NCI-H2227 (cell line): ENCODE data around the gene MBNL2.
"Not testable (repeated sequence)": the region's sequence is repeated elsewhere in the genome, so short reads cannot be mapped to it uniquely, and the experiment has no call there.

Experiments used
- DNase-seq: peaks from one replicate; lab custom pipeline; 2025; ENCODE audit not compliant: unreplicated experiment; lab: John Stamatoyannopoulos, UW

The MBNL2 gene

GRCh38 chr13:97341135-97341534 is 119.0 kb downstream of the MBNL2 start:
- no peak for DNase-seq

GRCh38 chr13:97342136-97342535 is 120.0 kb downstream of the MBNL2 start:
- no peak for DNase-seq

- no peak for DNase-seq
Observed at GRCh38 chr13:97342936-97343335, 120.8 kb downstream of the MBNL2 start.

DNA sequence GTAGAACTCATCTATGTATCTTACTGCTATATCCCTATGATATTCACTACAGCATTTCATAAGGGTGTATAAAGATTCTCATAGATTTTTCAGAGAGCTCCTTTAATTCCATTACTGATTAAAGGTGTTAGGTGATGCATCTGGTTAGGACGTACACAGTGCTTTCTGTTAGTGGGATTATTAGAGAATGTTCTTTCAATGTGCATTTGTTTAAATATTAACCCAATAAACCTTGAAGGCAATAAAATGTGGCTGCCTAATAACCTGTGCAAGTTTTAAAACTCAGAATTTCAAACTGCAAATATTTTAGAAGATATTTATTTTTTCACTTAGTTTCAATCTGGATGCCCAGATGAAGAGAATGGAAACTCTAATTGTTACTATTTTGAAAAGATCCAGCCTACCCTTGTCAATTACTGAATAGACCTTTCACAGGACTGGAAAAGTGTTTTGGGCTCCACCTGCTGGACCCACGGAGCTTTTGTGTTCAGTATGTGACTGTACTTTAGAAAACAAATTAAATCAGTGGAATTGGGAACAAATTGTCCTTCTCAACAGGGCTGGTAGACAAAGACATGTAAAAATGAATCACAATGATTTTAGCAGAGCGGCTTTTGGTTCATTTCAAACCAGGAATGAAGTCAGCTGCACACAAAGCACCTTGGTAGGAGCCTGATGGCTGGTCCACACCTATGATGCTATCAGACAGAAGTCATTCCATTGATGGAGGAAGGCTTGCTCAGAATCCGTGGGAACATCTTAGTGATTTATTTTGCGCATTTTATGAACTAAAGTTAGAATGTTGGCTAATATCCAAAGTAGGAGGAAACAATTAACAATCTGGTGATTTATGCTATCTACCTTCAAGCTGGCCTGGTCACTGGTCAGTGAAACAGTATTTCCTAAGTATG is 122.4 kb downstream of the MBNL2 start:
- peak; percentile 37 for DNase-seq

GRCh38 chr13:97346097-97346496 is 124.0 kb downstream of the MBNL2 start:
- DNase-seq, result no peak

- no peak for DNase-seq
Observed at GRCh38 chr13:97346561-97347254, 124.6 kb downstream of the MBNL2 start.

GRCh38 chr13:97347255-97347932 is 125.3 kb downstream of the MBNL2 start:
- DNase-seq, result no peak

DNA sequence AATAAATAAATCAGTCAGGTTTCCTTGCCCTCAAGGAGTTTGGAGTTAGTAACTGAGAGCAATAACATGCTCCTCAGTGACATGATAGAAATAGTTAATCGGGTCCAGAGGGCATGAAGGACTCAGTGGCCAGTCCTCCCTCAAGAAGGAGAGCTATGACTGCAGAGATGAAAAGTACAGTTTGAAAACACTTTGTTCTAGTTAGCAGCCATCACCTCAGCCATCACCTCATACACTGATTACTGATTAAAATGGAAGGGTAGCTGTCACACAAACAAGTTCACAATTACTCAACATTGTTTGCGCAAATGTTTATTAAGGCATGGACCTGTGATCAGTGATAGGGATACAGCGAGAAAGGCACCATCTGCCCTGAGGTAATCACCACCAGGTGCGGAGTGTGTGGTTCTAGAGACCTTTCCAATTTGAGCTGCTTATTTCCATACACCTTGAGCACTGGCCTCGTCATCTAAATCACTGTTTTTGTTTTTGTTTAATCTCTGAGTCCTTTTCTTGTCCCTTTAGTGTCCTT is 126.5 kb downstream of the MBNL2 start:
- DNase-seq, result no peak

- DNase-seq, result not testable (repeated sequence)
Observed at GRCh38 chr13:97352012-97352411, 129.9 kb downstream of the MBNL2 start.

DNA sequence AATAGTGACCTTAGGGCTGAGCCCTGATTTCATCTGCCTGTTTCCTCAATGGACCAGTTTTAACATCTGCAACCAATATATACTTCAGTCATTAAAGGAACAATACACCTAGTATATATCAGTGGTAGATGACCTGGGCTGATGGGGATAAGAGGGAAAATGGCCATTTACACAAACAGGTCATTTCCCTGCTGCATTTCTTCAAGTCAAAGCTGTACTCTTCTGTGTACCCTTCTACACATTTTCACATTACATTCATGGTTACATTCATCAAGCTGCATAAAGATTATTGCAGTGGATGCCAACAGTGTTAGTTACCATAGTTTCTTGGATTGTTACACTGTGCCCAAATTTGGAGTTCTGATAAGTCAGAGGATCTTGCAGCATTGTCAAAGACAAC is 130.7 kb downstream of the MBNL2 start:
- no peak for DNase-seq

GRCh38 chr13:97353927-97354675 is 132.0 kb downstream of the MBNL2 start:
- DNase-seq, result no peak

DNA sequence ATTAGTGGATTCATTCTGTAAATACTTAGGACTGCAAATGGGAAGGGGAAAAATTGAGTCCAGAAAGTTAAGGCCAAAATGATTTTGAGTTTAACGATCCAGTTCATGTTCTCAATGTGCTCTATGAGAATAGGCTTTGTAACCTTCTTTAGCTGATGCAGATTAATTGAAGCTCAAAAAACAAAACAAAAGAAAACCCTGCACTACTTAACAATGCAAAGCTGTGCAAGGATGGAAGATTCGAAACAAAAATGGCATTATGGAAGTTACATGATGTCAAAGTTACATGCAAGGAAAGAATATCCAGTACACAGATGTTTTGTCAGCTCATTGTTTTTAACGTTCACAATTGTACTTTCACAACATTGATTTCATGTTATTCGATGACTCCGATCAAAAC is 132.7 kb downstream of the MBNL2 start:
- no peak for DNase-seq

GRCh38 chr13:97356592-97356991 is 134.5 kb downstream of the MBNL2 start:
- no peak for DNase-seq

- peak; percentile 69 for DNase-seq
Observed at GRCh38 chr13:97359181-97360057, 137.3 kb downstream of the MBNL2 start.

GRCh38 chr13:97360610-97361009 is 138.5 kb downstream of the MBNL2 start:
- DNase-seq, result no peak

DNA sequence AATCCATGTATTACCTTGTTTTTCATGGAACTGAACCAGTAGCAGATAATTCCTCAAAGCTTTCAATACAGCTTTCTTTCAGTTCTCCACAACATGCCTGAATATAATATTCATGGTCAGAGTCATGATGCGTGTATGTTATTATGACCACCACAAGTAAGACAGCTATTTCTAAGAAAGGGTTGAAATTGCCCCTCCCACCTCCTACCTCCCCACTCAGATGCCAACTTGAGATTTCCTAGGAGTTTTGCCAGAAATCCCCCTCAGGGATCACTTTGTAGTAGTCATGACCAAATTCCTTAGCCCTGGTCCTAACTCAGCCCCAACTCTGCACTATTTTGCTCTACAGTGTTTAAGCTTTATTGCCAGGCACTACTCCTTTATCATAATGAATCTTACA is 141.9 kb downstream of the MBNL2 start:
- no peak for DNase-seq

GRCh38 chr13:97364827-97365226 is 142.7 kb downstream of the MBNL2 start:
- DNase-seq, result no peak

GRCh38 chr13:97366172-97366688 is 144.1 kb downstream of the MBNL2 start:
- DNase-seq, result no peak

DNA sequence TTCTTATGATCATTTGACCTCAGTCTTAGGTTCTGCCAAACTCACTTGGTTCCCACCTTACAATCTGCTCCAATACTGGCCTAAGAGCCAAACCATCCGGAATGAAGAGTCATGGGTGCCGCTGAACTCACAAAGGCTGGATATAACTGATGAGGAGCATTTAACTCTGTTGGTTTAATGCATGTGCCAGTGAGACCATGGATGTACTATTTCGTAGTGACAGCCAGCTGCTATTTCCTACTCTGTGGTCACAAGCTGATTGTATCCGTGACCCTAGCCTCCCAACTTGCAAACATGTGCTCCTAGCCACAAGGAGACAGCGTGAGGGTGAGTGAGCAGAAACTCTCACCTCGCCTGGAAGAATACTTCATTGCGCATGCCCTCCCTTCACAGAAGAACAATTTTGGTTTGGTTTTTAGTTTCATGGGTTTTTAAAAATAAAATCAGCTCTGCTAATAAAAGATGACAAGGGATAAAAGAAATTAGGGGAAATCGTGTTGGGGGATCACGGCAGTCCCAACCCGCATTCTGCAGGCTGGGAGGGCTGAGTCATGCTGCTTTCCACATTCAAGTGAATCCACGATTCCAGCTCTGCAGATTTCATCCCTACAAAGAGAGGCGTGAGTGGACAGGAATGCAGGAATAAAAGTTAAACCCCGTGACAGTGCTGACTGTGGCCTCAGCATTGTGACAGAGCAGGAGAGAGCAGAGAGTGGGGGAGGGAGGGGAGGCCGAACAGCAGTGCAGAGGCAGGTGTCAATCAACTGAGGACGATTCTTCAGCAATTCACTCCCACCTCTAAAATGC is 145.1 kb downstream of the MBNL2 start:
- no peak for DNase-seq
